Naive thymus-derived CD8-positive, alpha-beta T cell (primary cell): ENCODE results near the gene PGAP1. TPM values are rescaled to one million over a fixed set of nuclear protein-coding genes. Genes with fewer than 3 reads are reported as not detected.

ENCODE experiments used
- ATAC-seq, 2 donors: fragments of 150-1000 bp; cut with Tn5 transposase in 1 of 2; sonication (Bioruptor Pico), chemical (Tn5 transposase) in 1 of 2; 1 replicate in 1 of 2; 2 replicates in 1 of 2; pipeline ENCODE4 v1.10.0; 2021; ENCODE audit warnings: mild to moderate bottlenecking in 2 of 2, moderate library complexity in 2 of 2
- POLR2A ChIA-PET: fragments of 350-600 bp; sonication (Branson Sonifier 250); formaldehyde crosslinking; loops from one replicate; lab custom pipeline; 2021; ENCODE audit warnings: antibody characterized with exemption; lab: Charles Lee
- DNase-seq, 10 donors: peaks; one replicate each; pipeline versions ENCODE4 v3.0.0 to v3.0.0-alpha.2; 2020 to 2022
- H3K27ac Mint-ChIP-seq, 10 donors: one replicate each; pipeline ENCODE4 v1.8.0; 2020 to 2022; ENCODE audit warnings: mild to moderate bottlenecking in 10 of 10, mixed read lengths in 10 of 10, moderate library complexity in 4 of 10, inconsistent platforms in 1 of 10
- H3K27me3 Mint-ChIP-seq, 5 donors: one replicate each; pipeline ENCODE4 v1.8.0; 2021 to 2022; ENCODE audit warnings: mixed read lengths in 5 of 5
- H3K36me3 Mint-ChIP-seq, 3 donors: one replicate each; pipeline ENCODE4 v1.8.0; 2020 to 2022; ENCODE audit warnings: mixed read lengths in 3 of 3, mild to moderate bottlenecking in 2 of 3, inconsistent platforms in 1 of 3
- H3K4me1 Mint-ChIP-seq, 4 donors: one replicate each; pipeline ENCODE4 v1.8.0; 2021 to 2022; ENCODE audit warnings: mixed read lengths in 4 of 4
- H3K4me3 Mint-ChIP-seq, 10 donors: one replicate each; pipeline ENCODE4 v1.8.0; 2020 to 2022; ENCODE audit warnings: mild to moderate bottlenecking in 10 of 10, mixed read lengths in 10 of 10, moderate library complexity in 6 of 10, inconsistent platforms in 1 of 10
- H3K9me3 Mint-ChIP-seq, 9 donors: one replicate each; pipeline ENCODE4 v1.8.0; 2020 to 2022; ENCODE audit warnings: mixed read lengths in 9 of 9, mild to moderate bottlenecking in 3 of 9, inconsistent platforms in 1 of 9, moderate library complexity in 1 of 9
- polyA plus RNA-seq, 3 donors: library from polyadenylated mRNA; unstranded; fragments of 300-500 nt; fragmentation: Illumina TruSeq; gene quantifications; one replicate each; pipeline ENCODE4 v1.2.3, GENCODE V29; 2021
- total RNA-seq, 8 experiments: library from RNA in 2 of 8; stranded (reverse) in 2 of 8; gene quantifications; one replicate each; pipeline ENCODE4 v1.2.3 and lab custom pipeline; 2021 to 2026

PGAP1 gene, protein sequence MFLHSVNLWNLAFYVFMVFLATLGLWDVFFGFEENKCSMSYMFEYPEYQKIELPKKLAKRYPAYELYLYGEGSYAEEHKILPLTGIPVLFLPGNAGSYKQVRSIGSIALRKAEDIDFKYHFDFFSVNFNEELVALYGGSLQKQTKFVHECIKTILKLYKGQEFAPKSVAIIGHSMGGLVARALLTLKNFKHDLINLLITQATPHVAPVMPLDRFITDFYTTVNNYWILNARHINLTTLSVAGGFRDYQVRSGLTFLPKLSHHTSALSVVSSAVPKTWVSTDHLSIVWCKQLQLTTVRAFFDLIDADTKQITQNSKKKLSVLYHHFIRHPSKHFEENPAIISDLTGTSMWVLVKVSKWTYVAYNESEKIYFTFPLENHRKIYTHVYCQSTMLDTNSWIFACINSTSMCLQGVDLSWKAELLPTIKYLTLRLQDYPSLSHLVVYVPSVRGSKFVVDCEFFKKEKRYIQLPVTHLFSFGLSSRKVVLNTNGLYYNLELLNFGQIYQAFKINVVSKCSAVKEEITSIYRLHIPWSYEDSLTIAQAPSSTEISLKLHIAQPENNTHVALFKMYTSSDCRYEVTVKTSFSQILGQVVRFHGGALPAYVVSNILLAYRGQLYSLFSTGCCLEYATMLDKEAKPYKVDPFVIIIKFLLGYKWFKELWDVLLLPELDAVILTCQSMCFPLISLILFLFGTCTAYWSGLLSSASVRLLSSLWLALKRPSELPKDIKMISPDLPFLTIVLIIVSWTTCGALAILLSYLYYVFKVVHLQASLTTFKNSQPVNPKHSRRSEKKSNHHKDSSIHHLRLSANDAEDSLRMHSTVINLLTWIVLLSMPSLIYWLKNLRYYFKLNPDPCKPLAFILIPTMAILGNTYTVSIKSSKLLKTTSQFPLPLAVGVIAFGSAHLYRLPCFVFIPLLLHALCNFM
- total RNA-seq (1 to 10 TPM; 7.5 to 9.7 TPM), polyA plus RNA-seq (1 to 10 TPM in 1 of 3 donors, under 1 TPM in 2; 0.64 to 1.6 (median 0.67) TPM), total RNA-seq (lab: John Stamatoyannopoulos, UW) (8.4 to 34.9 (median 22.5) reads per million in 6 experiments)

DNA sequence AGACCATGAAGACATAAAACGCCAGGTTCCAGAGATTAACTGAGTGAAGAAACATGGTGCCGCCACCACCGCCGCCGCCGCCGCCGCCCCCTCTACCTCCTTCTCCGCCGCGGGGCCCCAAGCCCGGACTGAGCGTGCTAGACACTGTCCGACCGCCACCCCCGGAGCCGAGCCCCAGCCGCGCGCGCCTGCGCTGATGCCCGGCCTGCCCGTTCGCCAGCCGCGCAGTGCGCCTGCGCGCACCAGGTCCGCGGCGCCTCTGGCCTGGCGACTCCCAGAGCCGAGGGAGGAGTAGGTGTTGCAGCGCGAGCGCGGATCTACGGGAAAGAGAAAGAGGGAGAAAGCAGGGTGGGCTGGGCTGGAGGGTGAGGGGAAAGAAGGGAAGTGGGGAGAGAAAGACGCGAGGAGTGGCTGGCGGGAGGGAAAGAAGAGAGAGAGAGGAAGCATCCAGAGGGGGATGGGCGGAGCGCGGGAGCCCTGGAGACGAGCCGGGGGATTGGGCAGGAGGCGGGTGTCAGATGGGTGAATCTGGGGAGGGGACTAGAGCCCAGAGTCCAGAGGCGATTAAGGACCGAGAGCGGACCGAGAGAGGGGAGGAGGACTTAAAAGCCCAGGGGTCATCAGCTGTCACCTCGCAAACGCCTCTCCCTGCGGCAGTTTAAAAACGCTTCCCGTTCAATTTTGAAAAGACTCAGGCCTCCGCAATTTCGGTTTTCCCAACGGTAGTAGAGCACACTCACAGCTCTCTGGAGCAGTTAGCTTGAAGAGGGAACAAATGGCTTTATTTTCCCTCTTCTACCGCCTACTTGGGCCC, at the start of gene PGAP1:
TSS of gene PGAP1 (minus strand) at position 146 of the 814 bp plus-strand sequence. CDS start at position 55, 91 bp downstream.
- peaks cover 17 to 41% (median 33%) of the 10 kb centered on the region in 4 donors for H3K4me1 Mint-ChIP-seq
- peak within 1 kb of the TSS; percentile 91 to 99 (median 96) for H3K4me3 Mint-ChIP-seq
- H3K9me3 Mint-ChIP-seq, result no peaks in the 10 kb centered on the region
- H3K27ac Mint-ChIP-seq, result peak within 1 kb of the TSS; percentile 87 to 97 (median 92)
- DNase-seq (peak; percentile 68 to 89 (median 79)), ATAC-seq (peak; percentile 83 to 89)
- no peaks in the 10 kb centered on the region for H3K36me3 Mint-ChIP-seq
- H3K27me3 Mint-ChIP-seq, result peaks cover 0 to 3% (median 0%) of the 10 kb centered on the region in 5 donors
- POLR2A ChIA-PET, result interaction anchor here (0.5 to 4.4 kb wide), 9 partner anchors 9 to 1269 kb away, joined by 3 to 17 read pairs (median 3); partner anchors contain the start of genes GTF3C3 and SF3B1

DNA sequence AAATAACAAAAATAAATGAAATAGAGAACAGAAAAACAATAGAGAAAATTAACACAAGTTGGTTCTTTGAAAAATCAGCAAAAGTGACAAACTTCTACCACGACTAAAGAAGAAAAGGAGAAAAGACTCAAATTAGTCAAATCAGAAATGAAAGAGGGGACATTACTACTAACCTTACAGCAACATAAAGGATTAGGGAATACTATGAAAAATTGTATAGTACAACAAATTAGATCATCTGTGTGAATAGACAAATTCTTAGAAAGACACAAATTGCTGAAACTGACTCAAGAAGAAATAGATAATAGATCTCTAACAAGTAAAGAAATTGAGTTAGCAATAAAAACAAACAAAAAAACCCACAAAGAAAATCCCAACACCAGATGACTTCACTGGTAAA, 48.5 kb upstream of the PGAP1 start:
- Mint-ChIP-seq H3K9me3 (peaks cover 0 to 9% (median 2%) of the 10 kb centered on the region in 9 donors), H3K27me3 (no peaks in the 10 kb centered on the region), H3K4me1 (no peaks in the 10 kb centered on the region), H3K36me3 (no peaks in the 10 kb centered on the region), H3K4me3 (no peak overlapping the region), H3K27ac (no peak overlapping the region)
- POLR2A ChIA-PET, result no interaction called here
- DNase-seq (no peak), ATAC-seq (no peak)

DNA sequence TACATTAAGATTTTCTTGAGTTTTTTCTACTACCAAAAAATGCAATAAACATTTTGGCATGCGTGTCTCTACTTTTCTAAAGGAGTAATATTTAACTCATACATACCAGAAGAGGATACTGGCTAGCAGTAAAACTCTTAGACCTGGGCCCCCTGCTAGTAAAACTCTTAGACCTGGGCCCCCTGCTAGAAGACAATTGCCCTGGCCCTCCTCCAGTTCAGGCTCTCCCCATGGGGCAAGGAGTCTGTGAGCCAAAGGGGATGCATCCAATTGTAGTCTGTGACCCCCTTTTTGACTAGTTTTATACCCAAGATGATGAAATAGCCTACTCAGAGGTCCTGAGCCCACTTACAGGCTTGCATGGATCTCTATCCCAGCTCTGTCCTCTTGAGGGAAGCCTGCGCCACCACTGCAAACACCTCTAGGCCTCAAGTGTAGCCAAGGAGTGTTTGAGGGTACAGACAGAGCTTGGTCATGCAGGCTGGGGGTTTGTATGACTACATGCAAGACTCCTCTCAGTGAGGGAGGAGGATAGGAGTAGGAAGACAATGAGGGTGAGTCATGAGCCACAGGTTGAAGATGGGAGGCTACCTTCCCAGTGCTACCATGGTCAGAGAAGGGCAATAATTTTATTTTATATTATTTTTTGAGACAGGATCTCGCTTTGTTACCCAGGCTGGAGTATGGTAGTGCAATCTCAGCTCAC, 45.2 kb upstream of the PGAP1 start:
- POLR2A ChIA-PET, result interaction anchor here (1.0 kb wide), 1 partner anchor 14 kb away, joined by 3 read pairs; no protein-coding TSS in a partner anchor
- DNase-seq (no peak), ATAC-seq (no peak)
- H3K27me3 Mint-ChIP-seq, result no peaks in the 10 kb centered on the region
- no peak overlapping the region for H3K27ac Mint-ChIP-seq
- H3K36me3 Mint-ChIP-seq, result peaks cover 0 to 3% (median 2%) of the 10 kb centered on the region in 3 donors
- H3K4me3 Mint-ChIP-seq, result no peak overlapping the region
- H3K4me1 Mint-ChIP-seq, result no peaks in the 10 kb centered on the region
- H3K9me3 Mint-ChIP-seq, result peaks cover 0 to 3% (median 0%) of the 10 kb centered on the region in 9 donors

DNA sequence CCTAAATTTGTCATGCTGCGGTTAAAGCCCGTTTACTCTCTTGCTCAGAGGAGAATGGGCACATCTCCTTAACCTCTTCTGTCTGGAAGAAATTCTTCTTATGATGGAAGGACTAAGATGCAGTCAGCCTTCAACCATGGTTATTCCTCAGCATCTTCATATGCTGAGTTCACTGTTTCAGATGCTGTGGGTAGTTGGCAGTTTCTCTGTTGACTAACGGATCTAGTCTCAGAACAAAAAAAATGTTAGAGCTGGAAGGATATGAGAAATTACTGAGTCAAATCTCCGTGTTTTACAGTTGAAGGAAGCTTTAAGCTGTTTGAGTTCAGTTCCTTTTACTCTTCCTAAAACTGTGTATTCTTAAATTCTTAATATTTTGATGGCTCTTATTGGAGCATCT, 43.6 kb upstream of the PGAP1 start:
- no peaks in the 10 kb centered on the region for H3K4me1 Mint-ChIP-seq
- ATAC-seq (no peak), DNase-seq (no peak)
- POLR2A ChIA-PET, result interaction anchor here (0.5 to 1.1 kb wide), 2 partner anchors 10 to 13 kb away, joined by 3 to 5 read pairs; no protein-coding TSS in a partner anchor
- H3K27me3 Mint-ChIP-seq, result no peaks in the 10 kb centered on the region
- no peak overlapping the region for H3K27ac Mint-ChIP-seq
- peaks cover 0 to 3% (median 0%) of the 10 kb centered on the region in 9 donors for H3K9me3 Mint-ChIP-seq
- no peak overlapping the region for H3K4me3 Mint-ChIP-seq
- H3K36me3 Mint-ChIP-seq, result peaks cover 0 to 6% (median 5%) of the 10 kb centered on the region in 3 donors

DNA sequence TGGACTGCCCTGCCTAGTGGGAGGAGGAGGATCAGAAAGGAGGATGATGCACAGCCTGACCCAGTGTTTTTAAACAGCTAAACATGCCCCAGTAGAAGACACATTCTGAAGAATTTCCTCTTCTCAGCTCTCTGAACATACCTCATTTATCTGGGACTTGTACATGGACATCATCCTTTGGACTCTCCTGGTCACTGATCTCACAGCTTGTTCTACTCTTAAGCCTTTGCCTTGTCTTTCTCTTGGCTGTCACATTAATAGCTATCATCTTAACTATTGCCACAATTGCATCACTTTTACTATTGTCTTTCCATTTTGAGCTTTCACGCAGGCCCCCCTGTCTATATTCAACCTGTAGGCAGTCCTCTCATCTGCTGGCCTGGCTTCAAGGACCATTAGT, 42.0 kb upstream of the PGAP1 start:
- Mint-ChIP-seq H3K4me3 (no peak overlapping the region), H3K36me3 (peaks cover 0 to 6% (median 5%) of the 10 kb centered on the region in 3 donors), H3K27me3 (no peaks in the 10 kb centered on the region), H3K4me1 (peaks cover 0 to 2% (median 0%) of the 10 kb centered on the region in 4 donors), H3K27ac (no peak overlapping the region), H3K9me3 (peaks cover 0 to 3% (median 0%) of the 10 kb centered on the region in 9 donors)
- ATAC-seq (no peak), DNase-seq (no peak)
- POLR2A ChIA-PET, result no interaction called here

DNA sequence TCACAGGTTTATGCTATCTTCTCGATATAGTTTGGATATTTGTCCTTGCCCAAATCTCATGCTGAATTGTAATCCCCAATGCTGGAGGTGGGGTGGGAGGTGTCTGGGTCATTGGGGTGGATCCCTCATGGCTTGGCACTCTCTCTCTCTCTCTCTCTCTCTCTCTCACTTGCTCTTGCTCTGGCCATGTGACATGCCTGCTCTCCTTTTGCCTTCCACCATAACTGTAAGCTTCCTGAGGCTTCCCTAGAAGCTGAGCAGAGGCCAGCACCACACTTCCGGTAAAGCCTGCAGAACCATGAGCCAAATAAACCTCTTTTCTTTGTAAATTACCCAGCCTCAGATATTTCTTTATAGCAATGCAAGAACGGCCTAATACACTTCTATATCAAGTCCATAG, 41.3 kb upstream of the PGAP1 start:
- DNase-seq, result no peak
- peak overlapping the region in 1 of 10 donors; percentile 76 for H3K27ac Mint-ChIP-seq
- H3K36me3 Mint-ChIP-seq, result peaks cover 2 to 9% (median 6%) of the 10 kb centered on the region in 3 donors
- peaks cover 0 to 7% (median 0%) of the 10 kb centered on the region in 4 donors for H3K4me1 Mint-ChIP-seq
- POLR2A ChIA-PET, result no interaction called here
- H3K9me3 Mint-ChIP-seq, result peaks cover 0 to 3% (median 0%) of the 10 kb centered on the region in 9 donors
- H3K27me3 Mint-ChIP-seq, result no peaks in the 10 kb centered on the region
- H3K4me3 Mint-ChIP-seq, result no peak overlapping the region
- no peak for ATAC-seq

DNA sequence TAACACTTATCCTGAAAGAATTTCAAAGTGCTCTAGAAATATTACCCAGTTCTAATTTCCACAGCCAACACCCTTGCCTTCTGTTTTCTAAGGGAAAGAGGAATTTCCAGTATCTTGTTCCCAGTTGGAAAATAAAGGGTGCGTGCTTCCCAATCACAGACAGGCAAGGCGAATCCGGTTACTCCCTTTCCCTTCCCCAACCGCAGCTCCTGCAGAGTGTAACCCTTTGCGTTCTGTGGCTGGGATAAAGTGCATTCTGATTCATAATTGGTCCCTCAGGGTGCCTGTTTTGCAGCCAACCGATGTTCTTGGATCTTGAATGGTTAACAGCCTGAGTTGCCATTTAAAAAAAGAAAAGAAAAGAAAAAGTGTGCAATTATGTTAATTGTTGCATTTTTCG, 40.6 kb upstream of the PGAP1 start:
- ATAC-seq (no peak), DNase-seq (no peak)
- Mint-ChIP-seq H3K9me3 (peaks cover 0 to 3% (median 0%) of the 10 kb centered on the region in 9 donors), H3K4me1 (peaks cover 0 to 12% (median 0%) of the 10 kb centered on the region in 4 donors), H3K36me3 (peaks cover 6 to 14% (median 9%) of the 10 kb centered on the region in 3 donors), H3K27me3 (no peaks in the 10 kb centered on the region), H3K4me3 (no peak overlapping the region), H3K27ac (no peak overlapping the region)
- POLR2A ChIA-PET, result no interaction called here

DNA sequence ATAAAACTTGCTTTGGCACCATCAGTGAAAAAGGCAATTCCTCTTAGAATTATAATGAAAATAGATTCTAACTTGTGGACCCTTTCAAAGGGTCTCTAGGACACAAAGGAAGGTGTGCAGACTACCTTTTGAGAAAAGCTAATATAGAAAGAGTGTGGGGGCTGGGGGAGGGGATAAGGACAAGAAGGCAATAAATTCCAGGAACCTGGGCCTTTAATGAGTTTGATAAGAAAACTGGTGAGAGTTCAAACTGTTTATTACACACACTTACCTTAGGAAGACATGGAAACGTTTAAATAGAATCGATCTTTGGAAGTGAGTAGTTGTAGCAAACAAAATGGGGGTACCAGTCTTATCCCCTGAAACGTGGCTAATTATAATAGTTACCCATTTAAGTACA, 39.6 kb upstream of the PGAP1 start:
- POLR2A ChIA-PET, result no interaction called here
- DNase-seq, result no peak
- H3K27me3 Mint-ChIP-seq, result no peaks in the 10 kb centered on the region
- H3K9me3 Mint-ChIP-seq, result peaks cover 0 to 3% (median 0%) of the 10 kb centered on the region in 9 donors
- no peak for ATAC-seq
- no peak overlapping the region for H3K4me3 Mint-ChIP-seq
- peaks cover 0 to 20% (median 1%) of the 10 kb centered on the region in 4 donors for H3K4me1 Mint-ChIP-seq
- H3K36me3 Mint-ChIP-seq, result peaks cover 6 to 14% (median 13%) of the 10 kb centered on the region in 3 donors
- H3K27ac Mint-ChIP-seq, result no peak overlapping the region

DNA sequence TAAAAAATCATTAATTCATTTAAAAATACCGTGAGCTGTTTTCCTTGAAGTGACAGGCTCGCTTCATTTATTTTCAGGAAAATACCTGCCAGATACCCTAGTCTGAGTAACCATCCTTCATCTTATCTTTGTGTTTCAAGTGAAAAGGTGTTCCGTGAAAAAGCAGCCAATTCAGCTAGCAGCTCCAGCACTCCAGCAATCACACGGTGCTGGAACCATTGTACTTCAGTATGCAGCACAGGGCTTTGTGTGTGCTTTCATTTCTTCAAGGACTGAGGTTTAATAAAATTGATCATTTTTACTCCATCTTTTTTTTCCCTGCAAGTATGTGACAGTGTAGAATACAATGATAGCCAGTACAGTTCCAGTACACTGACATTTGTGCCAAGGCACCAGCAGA, 39.1 kb upstream of the PGAP1 start:
- H3K9me3 Mint-ChIP-seq, result peaks cover 0 to 3% (median 0%) of the 10 kb centered on the region in 9 donors
- no peak for ATAC-seq
- no peak overlapping the region for H3K4me3 Mint-ChIP-seq
- H3K27ac Mint-ChIP-seq, result no peak overlapping the region
- no peak for DNase-seq
- POLR2A ChIA-PET, result no interaction called here
- H3K36me3 Mint-ChIP-seq, result peaks cover 6 to 14% (median 13%) of the 10 kb centered on the region in 3 donors
- no peaks in the 10 kb centered on the region for H3K27me3 Mint-ChIP-seq
- peaks cover 0 to 20% (median 1%) of the 10 kb centered on the region in 4 donors for H3K4me1 Mint-ChIP-seq

DNA sequence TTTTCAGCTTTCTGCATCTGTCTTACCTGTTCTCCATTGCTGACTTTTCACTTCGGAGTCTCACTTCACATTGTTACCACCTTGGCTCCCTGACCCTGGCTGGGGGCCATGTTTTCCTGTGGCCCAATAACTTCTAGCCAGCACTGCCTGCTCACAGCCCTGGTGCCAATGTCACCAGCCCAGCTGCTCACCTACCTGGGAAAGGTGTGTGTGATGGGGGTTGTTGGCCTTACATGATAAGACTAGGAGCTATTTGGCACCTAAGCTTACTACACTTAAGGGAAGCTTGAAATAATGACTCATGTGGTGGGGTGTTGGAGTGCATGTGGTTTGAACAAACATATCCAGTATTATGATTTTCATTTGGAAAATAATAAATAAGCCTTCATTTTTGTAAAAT, 37.5 kb upstream of the PGAP1 start:
- peak overlapping the region in 1 of 10 donors; percentile 34 for H3K27ac Mint-ChIP-seq
- peaks cover 0 to 3% (median 0%) of the 10 kb centered on the region in 9 donors for H3K9me3 Mint-ChIP-seq
- ATAC-seq (no peak), DNase-seq (no peak)
- POLR2A ChIA-PET, result no interaction called here
- H3K4me1 Mint-ChIP-seq, result peaks cover 0 to 20% (median 1%) of the 10 kb centered on the region in 4 donors
- H3K4me3 Mint-ChIP-seq, result peak overlapping the region in 1 of 10 donors; percentile 15
- H3K27me3 Mint-ChIP-seq, result peaks cover 0 to 3% (median 0%) of the 10 kb centered on the region in 5 donors
- peaks cover 4 to 17% (median 13%) of the 10 kb centered on the region in 3 donors for H3K36me3 Mint-ChIP-seq

DNA sequence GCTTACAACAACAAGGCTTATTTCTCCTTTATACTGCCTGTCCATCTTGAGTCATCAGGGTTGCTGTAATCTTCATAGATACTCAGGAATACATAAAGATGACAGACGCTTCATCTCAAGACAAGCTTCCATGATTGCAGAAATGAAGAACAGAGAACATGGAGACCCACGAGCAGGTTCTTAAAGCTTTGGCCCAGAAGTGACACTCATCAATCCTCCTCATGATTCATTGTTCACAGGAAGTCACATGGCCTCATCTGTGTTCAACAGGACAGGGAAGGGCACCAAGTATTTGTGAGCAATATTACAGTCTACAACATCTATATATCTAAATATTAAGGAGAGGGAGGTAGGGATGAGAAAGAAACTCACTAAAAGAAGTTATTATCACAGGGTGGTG, 36.5 kb upstream of the PGAP1 start:
- DNase-seq, result no peak
- Mint-ChIP-seq H3K27me3 (peaks cover 0 to 3% (median 0%) of the 10 kb centered on the region in 5 donors), H3K9me3 (peaks cover 0 to 3% (median 0%) of the 10 kb centered on the region in 9 donors), H3K4me1 (peaks cover 0 to 20% (median 1%) of the 10 kb centered on the region in 4 donors), H3K4me3 (no peak overlapping the region), H3K27ac (no peak overlapping the region), H3K36me3 (peaks cover 4 to 17% (median 13%) of the 10 kb centered on the region in 3 donors)
- no peak for ATAC-seq
- POLR2A ChIA-PET, result no interaction called here
